GM19043 (cell line): Measurements from ENCODE around the gene RLN3.

Source experiments
- ATAC-seq: cut with Tn5 transposase; IDR thresholded peaks from one replicate; pipeline ENCODE4 v1.9.1; 2021; ENCODE audit warnings: low read depth; ENCODE audit not compliant: unreplicated experiment

The RLN3 gene

GRCh38 chr19:14073261-14073924 lies 45.4 kb downstream of the RLN3 start:
- no peak for ATAC-seq

GRCh38 chr19:14073925-14074838 lies 46.2 kb downstream of the RLN3 start:
- ATAC-seq = no peak

GRCh38 chr19:14078411-14078810 lies 50.5 kb downstream of the RLN3 start:
- ATAC-seq = no peak
